Glomerular visceral epithelial cell (primary cell): ENCODE results near the gene ARL8B.

Experiments used
- DNase-seq: peaks from one replicate; pipeline ENCODE4 v3.0.0-alpha.2; 2016; ENCODE audit errors: extremely low spot score

ARL8B gene

GRCh38 chr3:5187156-5187919, 65.2 kb downstream of the ARL8B start, which contains the start of gene EDEM1:
EDEM1 (plus strand) TSS chr3:5187707; CDS start chr3:5187806, 99 bp downstream.
- DNase-seq = peak; percentile 97

- peak; percentile 40 for DNase-seq
These were observed 65.9 kb downstream of the ARL8B start for GRCh38 chr3:5187920-5188418.

- DNase-seq = peak; percentile 27
These were observed 66.5 kb downstream of the ARL8B start for GRCh38 chr3:5188419-5189221.

- DNase-seq = no peak
These were observed 68.2 kb downstream of the ARL8B start for GRCh38 chr3:5190147-5190791.

- DNase-seq = no peak
These were observed 69.6 kb downstream of the ARL8B start for GRCh38 chr3:5191555-5192304.

- no peak for DNase-seq
These were observed 70.7 kb downstream of the ARL8B start for GRCh38 chr3:5192571-5193365.

GRCh38 chr3:5194341-5194740, 72.2 kb downstream of the ARL8B start:
- DNase-seq = no peak

- peak; percentile 61 for DNase-seq
These were observed 72.9 kb downstream of the ARL8B start for GRCh38 chr3:5194801-5195509.

- DNase-seq = peak; percentile 58
These were observed 73.5 kb downstream of the ARL8B start for GRCh38 chr3:5195605-5196004.

- no peak for DNase-seq
These were observed 74.9 kb downstream of the ARL8B start for GRCh38 chr3:5197022-5197421.

GRCh38 chr3:5197470-5198312, 75.6 kb downstream of the ARL8B start:
- DNase-seq = no peak

- DNase-seq = no peak
These were observed 76.2 kb downstream of the ARL8B start for GRCh38 chr3:5198313-5198677.

GRCh38 chr3:5198986-5199731, 77.1 kb downstream of the ARL8B start:
- DNase-seq = no peak

- DNase-seq = no peak
These were observed 79.4 kb downstream of the ARL8B start for GRCh38 chr3:5201536-5201935.

GRCh38 chr3:5202222-5202621, 80.1 kb downstream of the ARL8B start:
- DNase-seq = no peak

GRCh38 chr3:5205165-5205941, 83.3 kb downstream of the ARL8B start:
- no peak for DNase-seq

- DNase-seq = no peak
These were observed 88.8 kb downstream of the ARL8B start for GRCh38 chr3:5210926-5211325.
